Measurements from ENCODE around the gene INPP4A. TPM values are rescaled to one million over a fixed set of nuclear protein-coding genes. Genes with fewer than 3 reads are reported as not detected.

The INPP4A gene
- total and polyA plus RNA-seq, 2 donors (not counting 3 experiments of a cell fraction or from before 2014, with no cell fraction given), result 14.9 to 28.8 TPM

DNA sequence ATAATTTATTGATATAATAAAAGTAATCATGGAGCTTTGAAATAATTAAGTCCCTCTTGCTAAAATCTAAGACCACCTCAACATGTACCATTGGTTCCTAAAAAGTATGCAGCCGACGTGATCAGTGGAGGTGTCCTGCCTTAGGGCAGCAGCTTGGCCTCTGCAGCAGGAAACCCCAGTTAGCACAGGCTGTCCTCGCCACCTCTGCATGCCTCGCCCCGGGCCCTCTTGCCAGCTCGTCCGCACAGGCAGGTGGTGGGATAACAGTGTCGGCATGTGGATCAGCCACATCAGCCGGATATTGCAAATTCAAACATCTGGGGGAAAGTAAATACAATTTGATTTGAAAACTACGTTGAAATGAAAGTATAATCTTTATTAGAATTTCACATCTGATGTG, 140.7 kb downstream of the INPP4A start:
- H2AFZ ChIP-seq (ENCODE audit: low read depth, low read length), result no peak overlapping the region
- BruUV-seq (replicated peaks), result no TSS peak
- H3K36me3 ChIP-seq (ENCODE audit: control insufficient read depth in 2 of 2, extremely low read depth in 1 of 2, insufficient read depth in 2 of 2, low read length in 2 of 2), result peaks cover 0 to 10% of the 10 kb centered on the region in 2 experiments
- intact Hi-C loops (cut with micrococcal nuclease) (no loop called here), dilution Hi-C loops (cut with MboI; ENCODE audit: extremely low pct_ligation_motif_present, low sequenced_read_pairs) (no loop called here)
- POLR2A ChIA-PET, result no interaction called here
- CTCF ChIA-PET, result interaction anchor here (1.3 to 2.4 kb wide), 4 partner anchors 13 to 172 kb away, joined by 3 to 8 read pairs (median 6); no protein-coding TSS in a partner anchor
- no peaks in the 10 kb centered on the region for H3K79me2 ChIP-seq (ENCODE audit: control insufficient read depth, insufficient read depth, low read length)
- no peaks in the 10 kb centered on the region for H3K4me1 ChIP-seq (ENCODE audit: control insufficient read depth, extremely low read depth, insufficient read depth, low read length)
- TF ChIP-seq, protein P1, sequence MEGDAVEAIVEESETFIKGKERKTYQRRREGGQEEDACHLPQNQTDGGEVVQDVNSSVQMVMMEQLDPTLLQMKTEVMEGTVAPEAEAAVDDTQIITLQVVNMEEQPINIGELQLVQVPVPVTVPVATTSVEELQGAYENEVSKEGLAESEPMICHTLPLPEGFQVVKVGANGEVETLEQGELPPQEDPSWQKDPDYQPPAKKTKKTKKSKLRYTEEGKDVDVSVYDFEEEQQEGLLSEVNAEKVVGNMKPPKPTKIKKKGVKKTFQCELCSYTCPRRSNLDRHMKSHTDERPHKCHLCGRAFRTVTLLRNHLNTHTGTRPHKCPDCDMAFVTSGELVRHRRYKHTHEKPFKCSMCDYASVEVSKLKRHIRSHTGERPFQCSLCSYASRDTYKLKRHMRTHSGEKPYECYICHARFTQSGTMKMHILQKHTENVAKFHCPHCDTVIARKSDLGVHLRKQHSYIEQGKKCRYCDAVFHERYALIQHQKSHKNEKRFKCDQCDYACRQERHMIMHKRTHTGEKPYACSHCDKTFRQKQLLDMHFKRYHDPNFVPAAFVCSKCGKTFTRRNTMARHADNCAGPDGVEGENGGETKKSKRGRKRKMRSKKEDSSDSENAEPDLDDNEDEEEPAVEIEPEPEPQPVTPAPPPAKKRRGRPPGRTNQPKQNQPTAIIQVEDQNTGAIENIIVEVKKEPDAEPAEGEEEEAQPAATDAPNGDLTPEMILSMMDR (IDR thresholded peaks at IDR 0.05; ENCODE audit: extremely low read depth in 1 of 2, insufficient read depth in 1 of 2, low read depth in 1 of 2, low read length in 2 of 2), result no peak
- no peak for TF ChIP-seq GATA2 (IDR thresholded peaks at IDR 0.05; ENCODE audit: insufficient read depth, insufficient read length, low read depth, low read length)
- TF ChIP-seq POLR2A (IDR thresholded peaks at IDR 0.05; ENCODE audit: low read depth, low read length), result no peak
- TF ChIP-seq FOS (IDR thresholded peaks at IDR 0.05; ENCODE audit: borderline replicate concordance, insufficient read depth, low read length), result no peak
- TF ChIP-seq MYC (IDR thresholded peaks at IDR 0.05; ENCODE audit: low read depth, low read length), result no peak
- no peak for TF ChIP-seq JUN (IDR thresholded peaks at IDR 0.05; ENCODE audit: borderline replicate concordance, insufficient read depth, insufficient read length, low read depth)
- TF ChIP-seq EZH2 (IDR thresholded peaks at IDR 0.05; ENCODE audit: borderline replicate concordance, low read depth, low read length, severe bottlenecking), result no peak
- TF ChIP-seq, protein P2, sequence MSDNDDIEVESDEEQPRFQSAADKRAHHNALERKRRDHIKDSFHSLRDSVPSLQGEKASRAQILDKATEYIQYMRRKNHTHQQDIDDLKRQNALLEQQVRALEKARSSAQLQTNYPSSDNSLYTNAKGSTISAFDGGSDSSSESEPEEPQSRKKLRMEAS (IDR thresholded peaks at IDR 0.05; ENCODE audit: insufficient read depth, insufficient read length), result no peak
- no peak for TF ChIP-seq POLR2AphosphoS5 (IDR thresholded peaks at IDR 0.05; ENCODE audit: insufficient read depth, low read depth, low read length)
- no peak overlapping the region for H3K4me2 ChIP-seq (ENCODE audit: insufficient read depth, low read length)
- H3K27me3 ChIP-seq (ENCODE audit: control insufficient read depth in 2 of 2, insufficient read depth in 2 of 2, low read length in 2 of 2), result no peaks in the 10 kb centered on the region
- H3K4me3 ChIP-seq (replicated peaks in 1 of 3; ENCODE audit: insufficient read depth in 1 of 3, low read depth in 1 of 3, low read length in 3 of 3), result no peak overlapping the region
- FAIRE-seq, result no peak
- DNase-seq (ENCODE audit: low read depth, low spot score), result no peak
- no peaks in the 10 kb centered on the region for H4K20me1 ChIP-seq (replicated peaks; ENCODE audit: control insufficient read depth, extremely low read depth, insufficient read depth, low read length)
- H3K9ac ChIP-seq (replicated peaks; ENCODE audit: extremely low read depth, insufficient read depth, low read length), result no peak overlapping the region
- H3K9me1 ChIP-seq (replicated peaks; ENCODE audit: control insufficient read depth, extremely low read depth, insufficient read depth, low read length), result no peaks in the 10 kb centered on the region
- H3K9me3 ChIP-seq (replicated peaks; ENCODE audit: control insufficient read depth, insufficient read depth, low read length), result no peaks in the 10 kb centered on the region
- H3K27ac ChIP-seq (ENCODE audit: insufficient read depth, low read depth, low read length), result no peak overlapping the region

Measured in endothelial cell of umbilical vein (primary cell).